Progenitor cell of endocrine pancreas (in vitro differentiated cells): Measurements from ENCODE around the gene CERK. TPM values are rescaled to one million over a fixed set of nuclear protein-coding genes. Genes with fewer than 3 reads are reported as not detected.
A peak's percentile ranks its signal among the peaks of the same experiment; 100 is the strongest.

Experiments
- DNase-seq: peaks from one replicate; pipeline ENCODE4 v3.0.0; 2021; ENCODE audit warnings: low spot score; ENCODE audit not compliant: unreplicated experiment
- H3K27ac Mint-ChIP-seq: 2 replicates; pipeline ENCODE4 v1.8.0; 2021; ENCODE audit warnings: mild to moderate bottlenecking, moderate library complexity, mixed read lengths
- H3K27me3 Mint-ChIP-seq: 2 replicates; pipeline ENCODE4 v1.8.0; 2021; ENCODE audit warnings: mixed read lengths
- H3K36me3 Mint-ChIP-seq: 2 replicates; pipeline ENCODE4 v1.8.0; 2022; ENCODE audit warnings: mixed read lengths; ENCODE audit not compliant: insufficient read depth
- H3K4me1 Mint-ChIP-seq: 2 replicates; pipeline ENCODE4 v1.8.0; 2021; ENCODE audit warnings: low read depth, mixed read lengths
- H3K4me3 Mint-ChIP-seq: 2 replicates; pipeline ENCODE4 v1.8.0; 2021; ENCODE audit warnings: low read depth, mild to moderate bottlenecking, moderate library complexity, mixed read lengths
- H3K9me3 Mint-ChIP-seq: 2 replicates; pipeline ENCODE4 v1.8.0; 2021; ENCODE audit warnings: low read depth, mixed read lengths
- CTCF ChIP-seq: fragments of 200-600 bp; sonication (generic); IDR thresholded peaks from one replicate; pipeline ENCODE4 v1.5.0; 2021; ENCODE audit warnings: antibody characterized with exemption, mild to moderate bottlenecking; ENCODE audit not compliant: unreplicated experiment
- total RNA-seq: library from RNA; stranded (reverse); gene quantifications from 2 replicates; pipeline ENCODE4 v1.2.1, GENCODE V29; 2021

Gene CERK
- total RNA-seq, 1 donor from 2014 or later: 62.0 TPM

DNA sequence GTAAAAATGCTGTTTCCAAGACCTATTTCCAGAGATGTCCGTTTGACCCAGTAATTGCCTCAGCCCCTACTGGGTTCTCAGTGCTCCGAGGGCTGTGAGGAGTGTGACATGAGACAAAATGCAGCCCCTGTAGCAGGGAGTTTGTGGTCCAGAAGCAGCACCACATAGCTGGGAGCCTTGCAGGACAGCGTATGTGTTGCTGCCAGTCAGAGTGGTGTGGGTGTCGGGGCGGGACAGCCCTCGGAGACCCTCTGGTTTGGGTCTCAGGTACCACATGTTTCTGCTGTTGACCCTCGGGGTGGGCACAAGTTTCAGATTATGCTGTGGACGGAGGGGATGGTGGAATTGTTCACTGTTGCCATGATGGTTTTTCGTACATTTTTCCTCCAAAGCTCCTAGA is 41.6 kb upstream of the CERK start:
- Mint-ChIP-seq H3K4me3 (no peak overlapping the region), H3K27me3 (no peaks in the 10 kb centered on the region), H3K4me1 (peaks cover 7% of the 10 kb centered on the region), H3K9me3 (no peaks in the 10 kb centered on the region), H3K27ac (no peak overlapping the region), H3K36me3 (no peaks in the 10 kb centered on the region)
- no peak for DNase-seq
- TF ChIP-seq CTCF: no peak

DNA sequence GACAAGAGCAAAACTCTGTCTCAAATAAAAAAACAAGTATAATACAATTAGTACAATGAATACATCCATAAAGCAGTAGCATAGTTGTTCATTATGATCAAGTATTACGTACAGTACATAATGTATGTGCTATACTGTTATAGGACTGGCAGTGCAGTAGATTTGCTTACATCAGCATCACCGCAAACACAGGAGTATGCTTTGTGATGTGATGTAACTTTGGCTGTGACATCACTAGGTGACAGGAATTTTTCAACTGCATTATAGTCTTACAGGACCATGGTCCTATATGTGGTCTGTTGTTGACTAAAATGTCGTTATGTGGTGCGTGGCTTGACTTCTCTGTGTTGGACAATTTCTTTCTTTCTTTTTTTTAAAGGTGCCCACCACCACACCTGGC is 41.0 kb upstream of the CERK start:
- H3K4me3 Mint-ChIP-seq: no peak overlapping the region

GRCh38 chr22:46777609-46777970 is 39.5 kb upstream of the CERK start:
- Mint-ChIP-seq H3K4me3 (no peak overlapping the region), H3K27ac (peak overlapping the region; percentile 50), H3K9me3 (no peaks in the 10 kb centered on the region), H3K27me3 (no peaks in the 10 kb centered on the region), H3K4me1 (peaks cover 10% of the 10 kb centered on the region), H3K36me3 (no peaks in the 10 kb centered on the region)
- no peak for TF ChIP-seq CTCF
- no peak for DNase-seq

More for the DNA sequence above, 41.0 kb upstream of the CERK start:
- H3K36me3 Mint-ChIP-seq: no peaks in the 10 kb centered on the region
- TF ChIP-seq CTCF: no peak
- no peak overlapping the region for H3K27ac Mint-ChIP-seq
- no peaks in the 10 kb centered on the region for H3K9me3 Mint-ChIP-seq
- no peaks in the 10 kb centered on the region for H3K27me3 Mint-ChIP-seq
- DNase-seq: no peak
- peaks cover 8% of the 10 kb centered on the region for H3K4me1 Mint-ChIP-seq

DNA sequence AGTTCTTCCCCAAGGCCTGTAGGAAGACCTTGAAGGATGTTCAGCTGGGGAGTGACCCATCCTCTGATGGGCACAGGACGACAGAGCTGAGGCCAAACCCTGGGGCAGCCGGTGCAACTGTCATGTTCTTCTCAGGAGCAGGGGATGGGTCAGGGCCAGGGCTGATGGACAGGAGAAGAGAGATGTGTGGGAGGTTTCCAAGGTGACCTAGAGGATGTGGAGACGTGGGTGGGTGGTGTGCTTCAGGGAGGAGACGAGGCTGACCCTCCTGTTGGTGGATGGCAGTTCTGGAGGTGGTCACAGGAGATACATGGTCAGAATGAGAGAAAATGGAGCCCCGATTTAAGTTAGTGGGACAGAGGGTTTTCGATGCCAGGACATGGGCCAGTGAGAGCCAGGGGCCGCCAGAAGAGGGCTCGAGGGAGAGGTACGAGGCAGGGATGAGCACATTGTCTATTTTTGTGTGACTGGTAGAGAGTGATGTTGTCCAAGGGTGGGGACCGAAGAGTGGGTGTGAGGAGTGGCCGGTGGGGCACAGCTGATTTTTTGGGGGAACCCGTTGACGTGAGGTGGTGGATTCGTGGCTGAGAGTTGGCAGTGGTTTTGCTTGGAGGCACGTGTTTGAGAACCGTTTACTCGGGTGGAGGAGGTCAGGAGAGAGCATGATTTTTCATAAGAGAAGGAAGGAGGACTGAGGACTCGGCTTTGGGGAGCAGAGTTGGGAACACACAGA is 39.0 kb upstream of the CERK start:
- H3K9me3 Mint-ChIP-seq: no peaks in the 10 kb centered on the region
- no peaks in the 10 kb centered on the region for H3K36me3 Mint-ChIP-seq
- TF ChIP-seq CTCF: no peak
- H3K27me3 Mint-ChIP-seq: no peaks in the 10 kb centered on the region
- no peak overlapping the region for H3K4me3 Mint-ChIP-seq
- DNase-seq: no peak
- peaks cover 10% of the 10 kb centered on the region for H3K4me1 Mint-ChIP-seq
- H3K27ac Mint-ChIP-seq: peak overlapping the region; percentile 50

GRCh38 chr22:46775850-46776826 is 38.1 kb upstream of the CERK start:
- Mint-ChIP-seq H3K27ac (peak overlapping the region; percentile 43), H3K4me3 (no peak overlapping the region), H3K27me3 (no peaks in the 10 kb centered on the region), H3K36me3 (peaks cover 1% of the 10 kb centered on the region), H3K9me3 (no peaks in the 10 kb centered on the region), H3K4me1 (peaks cover 10% of the 10 kb centered on the region)
- no peak for TF ChIP-seq CTCF
- no peak for DNase-seq
